Measurements from ENCODE around the gene DNAJC6.

Gene DNAJC6

GRCh38 chr1:65412256-65412983 lies 103.1 kb downstream of the DNAJC6 start:
- no peak for DNase-seq

- DNase-seq = no peak
Observed at GRCh38 chr1:65412984-65413375, 103.6 kb downstream of the DNAJC6 start.

- no peak for DNase-seq
Observed at GRCh38 chr1:65414538-65414937, 105.2 kb downstream of the DNAJC6 start.

- no peak for DNase-seq
Observed at GRCh38 chr1:65416767-65417166, 107.4 kb downstream of the DNAJC6 start.

- DNase-seq = no peak
Observed at GRCh38 chr1:65417729-65418128, 108.4 kb downstream of the DNAJC6 start.

GRCh38 chr1:65418522-65419185 lies 109.3 kb downstream of the DNAJC6 start:
- no peak for DNase-seq

- peak; percentile 76 for DNase-seq
Observed at GRCh38 chr1:65419681-65420589, 110.6 kb downstream of the DNAJC6 start.

GRCh38 chr1:65420590-65421350 lies 111.4 kb downstream of the DNAJC6 start, which contains the start of the genes LEPR and LEPROT:
LEPR (plus strand) TSS chr1:65420668; CDS start chr1:65565566, 144,898 bp downstream.
LEPROT (plus strand) TSS chr1:65420668; CDS start chr1:65420725, 57 bp downstream.
- peak; percentile 76 for DNase-seq

GRCh38 chr1:65421351-65422025 lies 112.1 kb downstream of the DNAJC6 start:
- no peak for DNase-seq

GRCh38 chr1:65422241-65423203 lies 113.2 kb downstream of the DNAJC6 start:
- no peak for DNase-seq

- no peak for DNase-seq
Observed at GRCh38 chr1:65423884-65424572, 114.7 kb downstream of the DNAJC6 start.

- no peak for DNase-seq
Observed at GRCh38 chr1:65424573-65424889, 115.2 kb downstream of the DNAJC6 start.

- DNase-seq = no peak
Observed at GRCh38 chr1:65425006-65425405, 115.7 kb downstream of the DNAJC6 start.

GRCh38 chr1:65425697-65426096 lies 116.4 kb downstream of the DNAJC6 start:
- no peak for DNase-seq

- no peak for DNase-seq
Observed at GRCh38 chr1:65429078-65429477, 119.7 kb downstream of the DNAJC6 start.

- DNase-seq = no peak
Observed at GRCh38 chr1:65429806-65430205, 120.5 kb downstream of the DNAJC6 start.

GRCh38 chr1:65431111-65431705 lies 121.9 kb downstream of the DNAJC6 start:
- DNase-seq = no peak

GRCh38 chr1:65432918-65433317 lies 123.6 kb downstream of the DNAJC6 start:
- no peak for DNase-seq

GRCh38 chr1:65434255-65434654 lies 124.9 kb downstream of the DNAJC6 start:
- DNase-seq = no peak

GRCh38 chr1:65434760-65435159 lies 125.4 kb downstream of the DNAJC6 start:
- DNase-seq = no peak

All from SIG-M5 (cell line).